NCI-H345 treated with DMSO at 0.1 percent for 48 hours (cell line): ENCODE data around the gene PDE4B.

Experiments
- DNase-seq: peaks from one replicate; lab custom pipeline; 2025; ENCODE audit not compliant: unreplicated experiment; lab: John Stamatoyannopoulos, UW

Gene PDE4B

GRCh38 chr1:66351478-66351877 is 558.8 kb downstream of the PDE4B start:
- DNase-seq: no peak

- no peak for DNase-seq
Observed at GRCh38 chr1:66351913-66352312, 559.2 kb downstream of the PDE4B start.

GRCh38 chr1:66352792-66353191 is 560.1 kb downstream of the PDE4B start:
- DNase-seq: no peak

GRCh38 chr1:66353257-66353656 is 560.6 kb downstream of the PDE4B start:
- no peak for DNase-seq

- DNase-seq: no peak
Observed at GRCh38 chr1:66354311-66355201, 561.9 kb downstream of the PDE4B start.

- no peak for DNase-seq
Observed at GRCh38 chr1:66355756-66356155, 563.1 kb downstream of the PDE4B start.

GRCh38 chr1:66356605-66357004 is 563.9 kb downstream of the PDE4B start:
- no peak for DNase-seq

GRCh38 chr1:66357021-66357420 is 564.3 kb downstream of the PDE4B start:
- DNase-seq: no peak

GRCh38 chr1:66357478-66358197 is 564.9 kb downstream of the PDE4B start:
- no peak for DNase-seq

GRCh38 chr1:66359269-66359668 is 566.6 kb downstream of the PDE4B start:
- DNase-seq: no peak

GRCh38 chr1:66359815-66360214 is 567.1 kb downstream of the PDE4B start:
- no peak for DNase-seq

GRCh38 chr1:66360285-66360724 is 567.6 kb downstream of the PDE4B start:
- peak; percentile 36 for DNase-seq

- DNase-seq: no peak
Observed at GRCh38 chr1:66364578-66365391, 572.1 kb downstream of the PDE4B start.

- DNase-seq: no peak
Observed at GRCh38 chr1:66365635-66366034, 572.9 kb downstream of the PDE4B start.

GRCh38 chr1:66366634-66367033 is 573.9 kb downstream of the PDE4B start:
- no peak for DNase-seq

GRCh38 chr1:66367369-66367768 is 574.7 kb downstream of the PDE4B start:
- DNase-seq: no peak

- DNase-seq: no peak
Observed at GRCh38 chr1:66368261-66368660, 575.6 kb downstream of the PDE4B start.

GRCh38 chr1:66370462-66370971 is 577.8 kb downstream of the PDE4B start:
- no peak for DNase-seq

GRCh38 chr1:66371233-66372005 is 578.7 kb downstream of the PDE4B start:
- DNase-seq: no peak

- no peak for DNase-seq
Observed at GRCh38 chr1:66372522-66373101, 579.9 kb downstream of the PDE4B start.
